Measurements from ENCODE around the gene BUD31. TPM values are rescaled to one million over a fixed set of nuclear protein-coding genes. Genes with fewer than 3 reads are reported as not detected.

BUD31 gene
- total and polyA plus RNA-seq, 8 donors, result 58.0 to 155 (median 110) TPM

DNA sequence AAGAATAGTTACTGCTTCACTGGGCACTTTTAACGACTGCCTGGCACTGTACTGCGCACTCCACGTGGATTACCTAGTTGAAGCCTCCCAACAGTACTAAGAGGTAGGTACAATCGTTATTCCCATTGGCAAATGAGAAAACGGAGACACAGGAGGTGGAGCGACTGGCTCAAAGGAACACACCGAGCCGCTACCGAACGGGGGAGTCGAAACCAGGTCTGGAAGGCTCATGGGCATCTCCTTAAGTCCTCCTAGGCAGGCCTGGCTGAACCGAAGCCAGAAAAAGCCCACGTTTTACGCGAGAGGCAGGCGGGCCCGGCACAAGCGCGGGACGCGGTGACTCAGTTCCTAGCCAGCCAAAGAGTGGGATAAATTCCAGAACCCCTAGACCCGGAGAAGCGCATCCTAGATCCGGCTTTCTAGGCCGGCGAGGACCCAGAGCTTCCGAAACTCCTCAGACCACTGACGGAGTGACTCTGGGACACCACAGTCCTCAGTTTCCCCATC is 844 bp upstream of the BUD31 start:
- peak; percentile 40 to 75 for DNase-seq
- H3K4me1 ChIP-seq, result peaks cover 24 to 61% (median 56%) of the 10 kb centered on the region in 4 donors

DNA sequence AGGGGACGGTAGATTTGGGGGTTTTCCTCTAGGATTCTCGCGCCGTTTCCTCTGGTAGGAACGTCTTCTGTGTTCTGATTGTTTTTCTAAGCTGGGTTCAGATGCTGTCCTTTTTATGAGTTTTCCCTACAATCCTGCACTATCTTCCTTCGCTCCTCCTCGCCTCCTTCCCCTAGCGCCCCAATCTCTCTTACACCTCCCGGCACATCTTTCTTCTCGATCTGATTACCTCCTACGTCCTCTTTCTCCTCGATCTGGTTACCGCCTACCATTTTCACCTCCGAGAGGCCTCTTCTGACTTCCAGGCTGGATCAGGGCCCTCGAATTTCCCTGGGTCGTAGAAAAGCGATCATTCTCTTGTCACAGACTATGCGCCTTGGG is 413 bp downstream of the BUD31 start:
- 0 to 1% (median 0%) methylated on average over 18 of the region's 18 CpGs for WGBS, 5 donors
- Histone ChIP-seq H3K27ac (peak overlapping the region; percentile 96 to 100 (median 97)), H3K27me3 (no peaks in the 10 kb centered on the region), H3K36me3 (peaks cover 27 to 52% (median 50%) of the 10 kb centered on the region in 4 donors), H3K4me3 (peak overlapping the region; percentile 70 to 99 (median 78)), H3K9me3 (no peaks in the 10 kb centered on the region), H3K4me1 (peaks cover 24 to 57% (median 54%) of the 10 kb centered on the region in 4 donors)
- TF ChIP-seq POLR2A (IDR thresholded peaks at IDR 0.05), result no peak
- TF ChIP-seq, protein P1, sequence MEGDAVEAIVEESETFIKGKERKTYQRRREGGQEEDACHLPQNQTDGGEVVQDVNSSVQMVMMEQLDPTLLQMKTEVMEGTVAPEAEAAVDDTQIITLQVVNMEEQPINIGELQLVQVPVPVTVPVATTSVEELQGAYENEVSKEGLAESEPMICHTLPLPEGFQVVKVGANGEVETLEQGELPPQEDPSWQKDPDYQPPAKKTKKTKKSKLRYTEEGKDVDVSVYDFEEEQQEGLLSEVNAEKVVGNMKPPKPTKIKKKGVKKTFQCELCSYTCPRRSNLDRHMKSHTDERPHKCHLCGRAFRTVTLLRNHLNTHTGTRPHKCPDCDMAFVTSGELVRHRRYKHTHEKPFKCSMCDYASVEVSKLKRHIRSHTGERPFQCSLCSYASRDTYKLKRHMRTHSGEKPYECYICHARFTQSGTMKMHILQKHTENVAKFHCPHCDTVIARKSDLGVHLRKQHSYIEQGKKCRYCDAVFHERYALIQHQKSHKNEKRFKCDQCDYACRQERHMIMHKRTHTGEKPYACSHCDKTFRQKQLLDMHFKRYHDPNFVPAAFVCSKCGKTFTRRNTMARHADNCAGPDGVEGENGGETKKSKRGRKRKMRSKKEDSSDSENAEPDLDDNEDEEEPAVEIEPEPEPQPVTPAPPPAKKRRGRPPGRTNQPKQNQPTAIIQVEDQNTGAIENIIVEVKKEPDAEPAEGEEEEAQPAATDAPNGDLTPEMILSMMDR (IDR thresholded peaks at IDR 0.05), result no peak
- no peak for TF ChIP-seq EP300 (IDR thresholded peaks at IDR 0.05)
- TF ChIP-seq POLR2AphosphoS5 (IDR thresholded peaks at IDR 0.05), result no peak
- intact Hi-C loops (cut with DNase I; ENCODE audit: low total_unique reads), result no loop called here
- DNase-seq, result peak in 1 of 2 donors; percentile 44

More for the DNA sequence above, 844 bp upstream of the BUD31 start:
- no peaks in the 10 kb centered on the region for H3K27me3 ChIP-seq
- WGBS, 5 donors, result 0 to 1% (median 0%) methylated on average over 27 to 28 of the region's 28 CpGs
- no peaks in the 10 kb centered on the region for H3K9me3 ChIP-seq
- peaks cover 27 to 52% (median 50%) of the 10 kb centered on the region in 4 donors for H3K36me3 ChIP-seq
- TF ChIP-seq POLR2A (IDR thresholded peaks at IDR 0.05) (no peak), POLR2AphosphoS5 (IDR thresholded peaks at IDR 0.05) (peak in 1 of 3 donors; percentile 1), EP300 (IDR thresholded peaks at IDR 0.05) (peak; percentile 23)
- intact Hi-C loops (cut with DNase I; ENCODE audit: low total_unique reads), result no loop called here
- peak overlapping the region; percentile 70 to 99 (median 78) for H3K4me3 ChIP-seq
- peak overlapping the region; percentile 96 to 100 (median 97) for H3K27ac ChIP-seq

DNA sequence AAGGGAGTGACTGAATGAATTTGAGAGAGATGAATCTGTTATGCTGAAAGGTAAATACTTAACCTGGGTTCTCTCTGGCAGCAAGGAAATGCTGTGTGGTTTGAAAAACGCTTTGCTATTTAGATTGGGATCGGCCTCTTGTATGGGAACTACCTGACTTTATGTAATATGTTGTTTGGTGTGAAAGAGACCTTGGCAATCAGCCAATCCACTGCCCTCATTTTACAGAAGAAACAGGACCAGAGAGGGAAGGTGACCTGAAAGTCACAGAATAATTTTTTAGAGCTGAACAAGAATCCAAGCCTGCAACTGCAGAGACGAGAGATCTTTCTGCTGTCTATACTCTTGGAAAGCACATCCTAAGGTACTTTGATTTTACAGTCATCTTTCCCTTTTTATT is 1.0 kb downstream of the BUD31 start:
- H3K9me3 ChIP-seq, result no peaks in the 10 kb centered on the region
- H3K4me3 ChIP-seq, result peak overlapping the region; percentile 70 to 99 (median 78)
- intact Hi-C loops (cut with DNase I; ENCODE audit: low total_unique reads), result no loop called here
- TF ChIP-seq, protein P1 (IDR thresholded peaks at IDR 0.05), result no peak
- TF ChIP-seq POLR2A (IDR thresholded peaks at IDR 0.05), result no peak
- no peak for TF ChIP-seq EP300 (IDR thresholded peaks at IDR 0.05)
- TF ChIP-seq POLR2AphosphoS5 (IDR thresholded peaks at IDR 0.05), result no peak
- H3K4me1 ChIP-seq, result peaks cover 24 to 50% (median 48%) of the 10 kb centered on the region in 4 donors
- 20 to 38% (median 34%) methylated on average over 3 of the region's 3 CpGs for WGBS, 5 donors
- peaks cover 28 to 52% (median 50%) of the 10 kb centered on the region in 4 donors for H3K36me3 ChIP-seq
- H3K27ac ChIP-seq, result peak overlapping the region in 4 of 5 donors; percentile 96 to 99 (median 96)
- peak in 1 of 2 donors; percentile 41 for DNase-seq
- H3K27me3 ChIP-seq, result no peaks in the 10 kb centered on the region

DNA sequence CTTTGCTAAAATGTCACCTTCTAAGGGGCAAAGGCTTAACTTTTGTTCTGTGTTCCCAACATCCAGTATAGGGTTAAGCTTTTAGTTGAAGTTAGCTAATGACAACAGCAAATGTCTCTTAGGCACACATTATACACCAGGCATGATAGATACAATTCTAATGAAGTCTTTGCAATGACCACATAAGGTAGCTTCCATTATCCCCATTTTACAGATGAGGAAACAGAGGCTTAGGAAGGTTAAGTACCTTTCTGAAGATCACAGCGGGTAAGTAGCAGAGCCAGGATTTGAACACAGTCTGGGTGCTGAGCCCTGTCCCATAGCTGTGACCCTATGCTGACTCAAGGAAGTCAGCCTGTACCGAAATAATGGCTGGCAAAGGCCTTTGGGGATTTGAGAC is 1.9 kb downstream of the BUD31 start:
- TF ChIP-seq EP300 (IDR thresholded peaks at IDR 0.05) (no peak), POLR2AphosphoS5 (IDR thresholded peaks at IDR 0.05) (no peak), POLR2A (IDR thresholded peaks at IDR 0.05) (no peak)
- TF ChIP-seq, protein P1 (IDR thresholded peaks at IDR 0.05), result no peak
- no peak for DNase-seq
- Histone ChIP-seq H3K9me3 (no peaks in the 10 kb centered on the region), H3K27ac (peak overlapping the region in 1 of 5 donors; percentile 99), H3K4me1 (peaks cover 24 to 47% (median 40%) of the 10 kb centered on the region in 4 donors), H3K4me3 (peak overlapping the region in 1 of 4 donors; percentile 70), H3K36me3 (peaks cover 30 to 56% (median 55%) of the 10 kb centered on the region in 4 donors), H3K27me3 (no peaks in the 10 kb centered on the region)
- intact Hi-C loops (cut with DNase I; ENCODE audit: low total_unique reads), result no loop called here
- WGBS, 5 donors, result 90 to 96% (median 92%) methylated on average over 2 of the region's 2 CpGs

All from stomach (tissue), 9 donors.